Umbilical cord (tissue), 2 donors: Measurements from ENCODE around the gene GPC6. TPM values are rescaled to one million over a fixed set of nuclear protein-coding genes. Genes with fewer than 3 reads are reported as not detected.
"Not testable (repeated sequence)": the region's sequence is repeated elsewhere in the genome, so short reads cannot be mapped to it uniquely, and the experiment has no call there.

ENCODE experiments used
- DNase-seq: peaks from one replicate; pipeline ENCODE4 v3.0.0-alpha.2; 2015; ENCODE audit warnings: low spot score
- total RNA-seq: library from RNA; depleted of rRNA; stranded (reverse); fragments of >200 nt; gene quantifications from one replicate; pipeline ENCODE4 v1.2.3, GENCODE V29; 2014; ENCODE audit warnings: low replicate concordance; ENCODE audit not compliant: insufficient read depth

GPC6 gene
- total RNA-seq, 1 donor from 2014 or later: 37.6 TPM

DNA sequence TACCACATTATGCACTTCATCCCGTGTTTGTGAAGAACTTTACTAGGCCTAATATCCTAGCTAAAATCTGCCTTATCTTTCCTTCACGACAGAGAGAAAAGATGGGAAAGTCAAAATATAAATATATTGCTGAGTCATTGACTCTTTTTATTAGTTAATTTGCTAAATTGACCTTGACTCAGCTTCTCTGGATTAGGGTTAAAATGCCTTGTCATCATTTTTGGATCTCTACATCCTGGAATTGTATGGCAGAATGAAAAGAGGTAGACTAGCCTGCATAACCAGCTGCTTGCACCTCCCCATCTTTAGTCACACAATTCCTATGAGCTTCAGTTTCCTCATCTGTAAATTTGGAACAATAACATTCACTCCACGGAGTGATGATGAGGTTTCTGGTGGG is 972.5 kb downstream of the GPC6 start:
- DNase-seq: no peak

- DNase-seq: no peak
Measured at GRCh38 chr13:94201022-94201421, 974.4 kb downstream of the GPC6 start.

- no peak for DNase-seq
Measured at GRCh38 chr13:94204163-94204562, 977.6 kb downstream of the GPC6 start.

- DNase-seq: no peak
Measured at GRCh38 chr13:94204946-94205345, 978.3 kb downstream of the GPC6 start.

- DNase-seq: no peak
Measured at GRCh38 chr13:94205896-94206295, 979.3 kb downstream of the GPC6 start.

DNA sequence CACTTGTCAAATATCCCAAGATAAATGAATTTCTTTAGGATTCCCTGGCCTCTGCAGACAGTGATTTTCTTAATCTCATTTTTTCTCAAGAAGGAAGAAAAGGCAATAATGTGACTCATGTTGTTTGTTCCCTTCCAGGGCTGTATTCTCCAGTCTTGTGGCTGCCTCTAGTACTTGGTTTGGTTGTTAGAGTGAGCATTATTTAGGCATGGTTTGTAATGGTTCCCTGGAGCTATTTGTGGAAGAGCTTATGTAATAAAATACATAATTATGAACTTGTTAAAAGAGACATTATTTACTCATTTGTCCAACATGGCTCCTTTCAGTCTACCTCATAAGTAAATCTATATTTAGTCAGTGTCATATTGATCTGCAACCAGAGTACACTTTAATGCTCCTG is 982.5 kb downstream of the GPC6 start:
- no peak for DNase-seq

- not testable (repeated sequence) for DNase-seq
Measured at GRCh38 chr13:94209913-94210312, 983.3 kb downstream of the GPC6 start.

DNA sequence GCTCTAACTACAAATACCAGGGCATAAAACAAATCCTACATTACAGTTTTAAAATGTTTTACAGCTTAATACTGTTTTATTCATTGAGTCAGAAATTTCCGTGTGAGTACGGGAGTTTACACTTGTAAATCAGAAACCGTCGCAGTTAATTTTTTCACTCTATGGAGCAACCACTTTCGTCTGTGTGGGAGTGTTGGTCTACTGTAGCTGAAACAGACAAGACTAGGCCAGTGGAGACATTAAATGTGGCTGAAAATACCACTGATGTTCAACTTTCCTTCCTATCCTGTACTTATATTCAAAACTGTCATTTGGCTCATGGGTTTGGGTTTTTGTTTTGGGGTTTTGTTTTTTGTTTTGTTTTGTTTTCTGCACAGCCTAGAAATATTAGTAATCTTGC is 984.2 kb downstream of the GPC6 start:
- DNase-seq: no peak

- DNase-seq: no peak
Measured at GRCh38 chr13:94212196-94212595, 985.6 kb downstream of the GPC6 start.

- DNase-seq: no peak
Measured at GRCh38 chr13:94214121-94214520, 987.5 kb downstream of the GPC6 start.

- no peak for DNase-seq
Measured at GRCh38 chr13:94214975-94215374, 988.4 kb downstream of the GPC6 start.

DNA sequence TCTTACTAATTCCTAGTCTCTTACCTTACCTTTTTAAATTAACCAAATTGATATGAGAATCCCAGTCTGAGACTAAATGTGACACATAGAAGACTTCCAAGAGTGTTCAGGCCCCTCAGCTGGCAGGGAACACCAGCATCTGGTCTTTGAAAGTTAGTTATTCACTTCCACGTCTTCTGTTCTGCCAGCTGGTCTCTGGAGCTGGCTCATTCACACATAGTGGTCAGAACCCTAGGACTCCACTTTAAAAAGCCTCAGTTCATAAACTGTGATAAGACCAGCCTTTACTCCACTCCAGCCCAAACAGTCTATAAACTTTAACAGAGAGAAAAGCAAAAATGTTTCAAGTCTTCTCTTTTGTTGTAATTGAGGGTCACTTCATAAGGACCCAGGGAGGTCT is 989.9 kb downstream of the GPC6 start:
- DNase-seq: no peak

DNA sequence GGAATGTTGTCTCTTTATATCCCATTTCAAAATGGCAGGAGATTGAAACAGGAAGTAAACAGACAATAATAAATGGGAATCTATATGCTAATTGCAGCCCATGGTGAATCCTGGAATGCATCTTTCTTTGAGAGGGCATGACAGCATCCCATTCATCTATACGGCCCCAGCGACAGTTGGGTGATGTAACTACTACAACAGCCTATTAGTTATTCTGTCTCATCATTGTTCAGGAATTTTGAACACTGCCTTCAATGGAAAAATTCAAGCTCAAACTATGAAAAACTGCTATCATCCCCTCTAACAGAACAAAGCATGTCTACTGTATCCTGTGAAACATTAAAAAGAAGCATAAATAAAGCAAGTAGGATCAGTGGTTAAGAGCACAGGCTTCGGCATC is 990.8 kb downstream of the GPC6 start:
- DNase-seq: no peak

GRCh38 chr13:94218537-94218936 is 991.9 kb downstream of the GPC6 start:
- DNase-seq: no peak

- DNase-seq: no peak
Measured at GRCh38 chr13:94218951-94219350, 992.3 kb downstream of the GPC6 start.

GRCh38 chr13:94224670-94225069 is 998.1 kb downstream of the GPC6 start:
- no peak for DNase-seq

GRCh38 chr13:94227255-94227879 is 1000.8 kb downstream of the GPC6 start:
- DNase-seq: no peak

DNA sequence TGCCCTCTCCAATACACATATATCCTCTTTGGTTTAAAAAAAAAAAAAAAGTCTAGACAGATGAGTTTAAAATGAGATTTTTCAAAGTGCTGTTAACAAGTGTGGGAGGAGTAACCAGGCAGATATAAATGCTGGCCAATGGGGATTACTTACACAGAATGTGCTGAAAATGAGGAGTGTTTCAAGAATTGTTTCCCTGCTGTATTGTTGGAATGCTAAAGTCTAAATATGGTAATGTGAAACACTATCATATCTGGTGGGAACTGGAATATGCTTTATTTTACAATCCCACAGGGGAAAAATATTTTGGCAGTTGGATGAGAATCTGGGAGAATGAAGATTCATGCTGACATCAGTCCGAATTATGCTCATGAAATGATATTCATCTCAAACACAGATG is 1002.2 kb downstream of the GPC6 start:
- DNase-seq: peak; percentile 78

DNA sequence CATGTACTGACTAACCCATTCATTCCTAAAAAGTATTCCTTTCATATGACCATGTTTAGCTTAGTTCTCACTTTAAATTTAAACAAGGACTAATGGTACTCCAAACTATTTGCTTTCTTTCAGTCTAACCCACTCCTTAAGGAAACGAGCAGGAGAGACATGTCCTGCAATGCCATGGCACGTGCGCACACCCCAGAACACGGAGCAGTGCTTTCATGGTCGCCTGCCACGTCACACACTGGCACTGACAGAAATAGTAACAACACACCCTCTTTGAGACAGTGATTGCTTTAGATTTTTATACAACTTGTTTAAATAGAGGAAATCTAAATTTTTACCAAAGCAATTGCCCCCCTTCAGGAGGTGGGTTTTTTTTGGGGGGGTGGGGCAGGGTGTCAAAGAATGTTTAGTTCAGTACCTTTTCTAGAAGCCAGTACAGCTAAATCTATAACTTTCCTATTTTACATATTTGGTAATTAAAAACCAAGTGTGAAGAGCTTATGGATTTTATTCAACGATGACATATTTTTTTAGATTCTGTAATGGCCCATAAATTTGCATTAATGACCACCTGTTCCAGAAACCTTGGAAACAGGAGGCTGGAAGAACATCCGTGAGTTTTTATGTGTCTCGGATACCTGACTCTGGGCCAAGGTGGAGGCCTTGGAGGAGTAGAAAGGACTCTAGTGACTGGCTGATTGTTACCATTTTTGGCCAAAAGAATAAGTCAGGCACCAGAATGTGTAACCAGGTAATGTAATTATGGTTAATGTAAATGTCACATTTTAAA is 1005.7 kb downstream of the GPC6 start:
- DNase-seq: no peak

DNA sequence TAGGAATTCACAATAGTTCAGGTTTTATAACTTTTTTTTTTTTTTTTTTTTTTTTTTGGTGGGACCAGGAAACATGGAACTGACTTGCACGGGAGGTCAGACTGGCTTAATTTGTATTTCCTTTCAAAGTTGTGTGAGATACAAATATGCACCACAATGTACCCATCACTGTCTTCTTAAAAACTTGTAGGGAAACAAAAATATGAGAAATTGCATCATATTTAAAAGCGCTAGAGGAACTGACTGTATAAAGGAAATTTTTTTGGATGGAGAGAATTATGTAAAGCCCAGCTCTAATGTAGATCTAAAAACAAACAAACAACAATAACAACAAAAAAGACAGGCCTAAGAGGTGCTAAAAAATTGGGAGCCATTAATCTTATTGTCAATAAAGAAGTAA is 1006.3 kb downstream of the GPC6 start:
- no peak for DNase-seq

DNA sequence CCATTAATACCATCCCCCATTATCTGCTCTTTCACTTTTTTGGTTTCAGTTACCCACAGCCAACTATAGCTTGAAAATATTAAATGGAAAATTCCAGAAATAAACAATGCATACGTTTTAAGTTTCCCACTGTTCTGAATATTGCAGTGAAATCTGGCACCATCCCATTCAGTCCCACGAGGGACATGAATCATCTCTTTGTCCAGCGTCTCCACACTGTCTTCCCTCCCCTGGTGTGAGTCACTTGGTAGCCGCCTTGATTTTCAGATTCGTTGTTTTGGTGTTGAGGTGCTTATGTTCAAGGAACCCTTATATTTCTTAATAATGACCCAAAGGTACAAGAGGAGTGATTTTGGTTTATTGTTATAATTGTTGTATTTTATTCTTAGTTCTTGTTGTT is 1006.8 kb downstream of the GPC6 start:
- DNase-seq: peak; percentile 40

- no peak for DNase-seq
Measured at GRCh38 chr13:94233837-94234236, 1007.2 kb downstream of the GPC6 start.

DNA sequence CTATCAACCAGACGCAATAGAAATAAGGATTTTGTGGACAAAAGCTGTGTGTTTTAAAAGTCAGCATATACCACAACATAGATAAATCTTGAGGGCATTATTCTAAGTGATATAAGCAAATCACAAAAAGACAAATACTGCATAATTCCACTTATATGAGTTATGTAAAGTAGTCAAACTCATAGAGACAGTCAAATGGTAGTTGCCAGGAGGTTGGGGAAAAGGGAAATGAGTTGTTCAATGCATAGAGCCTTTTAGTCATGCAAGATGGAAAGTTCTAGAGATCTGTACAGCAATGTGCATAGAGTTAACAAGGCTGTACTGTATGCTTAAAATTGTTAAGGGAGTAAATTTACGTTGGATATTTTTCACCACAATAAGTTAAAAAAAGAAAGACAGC is 1008.1 kb downstream of the GPC6 start:
- no peak for DNase-seq
